ENCODE data around the gene SCFD2.
"Not testable (repeated sequence)": the region's sequence is repeated elsewhere in the genome, so short reads cannot be mapped to it uniquely, and the experiment has no call there.

SCFD2 gene

DNA sequence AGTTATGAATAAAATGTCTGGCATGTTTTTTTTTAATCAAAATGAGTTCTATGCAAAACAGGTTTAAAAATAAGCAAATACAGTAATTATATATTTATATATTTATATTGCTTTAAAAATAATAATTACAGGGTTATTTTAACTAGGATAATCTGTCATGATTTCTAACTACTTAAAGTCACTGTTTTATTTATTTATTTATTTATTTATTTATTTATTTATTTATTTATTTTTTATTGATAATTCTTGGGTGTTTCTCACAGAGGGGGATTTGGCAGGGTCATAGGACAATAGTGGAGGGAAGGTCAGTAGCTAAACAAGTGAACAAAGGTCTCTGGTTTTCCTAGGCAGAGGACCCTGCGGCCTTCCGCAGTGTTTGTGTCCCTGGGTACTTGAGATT, 129.2 kb downstream of the SCFD2 start:
- not testable (repeated sequence) for DNase-seq

DNA sequence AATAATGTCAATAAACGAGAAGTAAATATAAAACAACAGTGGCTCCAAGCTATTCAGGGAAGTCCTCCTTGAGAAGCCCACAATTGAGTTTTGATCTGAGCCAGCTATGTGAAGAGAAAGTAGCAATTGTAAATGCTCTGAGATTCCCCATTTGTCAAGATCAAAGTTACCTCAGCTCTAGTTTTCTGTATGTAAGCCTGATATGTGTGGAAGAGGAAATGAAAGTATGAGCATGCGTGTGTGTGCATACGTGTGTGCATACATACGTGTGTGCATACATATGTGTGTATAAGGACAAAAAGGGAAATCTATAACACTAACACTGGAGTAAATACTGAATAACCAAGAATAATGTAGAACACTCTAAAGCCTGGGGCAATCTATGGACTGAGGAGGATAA, 130.3 kb downstream of the SCFD2 start:
- no peak for DNase-seq

GRCh38 chr4:53234669-53235068, 131.2 kb downstream of the SCFD2 start:
- no peak for DNase-seq

DNA sequence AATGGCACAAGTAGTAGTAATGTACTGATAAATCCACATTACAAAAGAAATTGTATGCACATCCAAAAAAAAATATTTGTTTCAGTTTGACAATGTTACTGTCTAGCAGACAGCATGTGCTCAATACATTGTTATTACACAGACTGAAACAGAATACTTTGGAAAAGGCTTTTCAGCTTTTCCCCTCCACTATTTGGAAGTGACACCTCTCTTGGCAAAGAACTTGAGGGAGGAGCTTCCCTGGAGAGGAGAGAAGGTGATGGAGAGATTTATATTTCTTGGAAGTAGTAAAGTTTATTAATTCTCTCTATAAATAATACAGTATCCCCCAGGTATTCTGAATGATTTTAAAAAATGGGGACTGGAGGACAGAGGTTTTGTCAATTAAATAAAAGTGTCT, 131.8 kb downstream of the SCFD2 start:
- no peak for DNase-seq

DNA sequence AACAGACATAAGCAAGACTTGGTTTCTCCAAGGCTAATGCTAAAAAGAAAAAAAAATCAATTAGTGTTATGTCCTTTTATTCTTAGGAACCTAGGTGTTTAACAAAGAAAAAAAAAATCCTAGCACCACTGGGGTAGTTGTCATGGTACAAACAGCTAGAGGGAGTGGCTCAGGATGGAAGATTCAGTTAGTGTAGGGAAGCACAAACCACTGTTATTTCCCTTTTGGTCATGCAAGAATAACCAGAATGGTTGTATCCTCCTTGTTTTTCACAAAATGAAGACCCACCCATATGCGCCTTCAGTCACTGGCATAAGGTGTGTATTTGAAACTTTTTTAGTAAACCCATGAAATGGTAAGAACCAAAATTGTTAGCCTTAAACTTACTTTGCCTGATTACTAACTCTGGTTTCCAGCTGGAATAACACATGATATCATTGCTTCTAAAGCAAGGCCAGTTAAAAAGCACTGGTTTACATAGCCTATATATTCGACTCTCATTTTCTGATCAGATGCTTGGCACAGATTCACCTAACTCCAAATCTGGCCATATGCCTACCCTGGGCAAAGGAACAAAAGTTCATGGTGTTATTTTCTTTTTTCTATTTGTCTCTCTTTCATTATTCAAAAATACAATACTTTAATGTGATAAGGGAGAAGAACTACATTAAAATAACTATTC, 132.6 kb downstream of the SCFD2 start:
- no peak for DNase-seq

GRCh38 chr4:53232371-53232770, 133.5 kb downstream of the SCFD2 start:
- no peak for DNase-seq

GRCh38 chr4:53228036-53228435, 137.8 kb downstream of the SCFD2 start:
- no peak for DNase-seq

DNA sequence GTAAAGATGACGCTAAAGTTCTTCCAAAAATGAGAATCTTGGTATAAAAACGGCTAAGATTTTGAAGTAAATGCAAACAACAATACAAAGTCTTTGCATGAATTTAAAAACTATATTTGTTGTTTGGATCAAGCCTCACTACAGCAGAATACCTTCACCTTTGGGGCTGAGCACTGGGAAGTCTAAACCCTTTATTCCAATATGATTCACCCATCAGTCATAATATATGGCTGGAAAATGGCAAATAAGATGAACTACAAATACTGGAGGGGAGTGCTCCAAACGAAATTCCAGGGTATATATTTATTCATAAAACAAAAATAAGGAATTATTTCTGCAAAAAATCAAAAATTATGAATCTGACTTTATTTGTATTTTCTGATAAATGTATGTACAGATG, 138.4 kb downstream of the SCFD2 start:
- DNase-seq, result no peak

DNA sequence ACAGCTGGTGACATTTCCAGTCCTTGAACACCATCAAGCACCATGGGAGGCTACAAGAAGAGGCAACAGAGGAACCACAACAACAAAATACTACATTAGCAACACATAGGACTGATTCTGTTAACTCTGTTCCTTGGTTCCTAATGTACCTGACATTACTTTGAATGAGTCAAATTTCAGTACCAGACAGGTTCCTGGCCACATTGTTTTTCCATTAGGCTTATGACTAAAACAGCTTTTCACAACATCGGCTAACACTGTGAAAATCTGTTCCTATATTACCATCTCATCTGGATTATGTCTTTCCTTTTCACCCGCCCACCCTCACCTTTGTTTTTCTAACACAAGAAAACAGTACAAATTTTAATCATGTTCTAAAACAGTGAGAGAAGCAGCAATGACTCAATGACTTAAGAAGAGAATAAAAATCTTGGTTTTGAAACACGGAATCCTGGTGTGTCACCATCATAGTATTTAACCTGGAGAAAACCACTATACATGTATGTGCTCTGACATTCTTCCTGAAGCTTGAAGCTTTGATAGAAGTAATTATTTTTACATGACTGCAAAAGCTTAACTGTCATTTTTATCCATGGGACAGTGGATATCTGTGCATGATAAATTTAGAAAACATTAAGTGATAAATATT, 143.9 kb downstream of the SCFD2 start:
- no peak for DNase-seq

GRCh38 chr4:53219148-53219547, 146.7 kb downstream of the SCFD2 start:
- not testable (repeated sequence) for DNase-seq

GRCh38 chr4:53208753-53209152, 157.1 kb downstream of the SCFD2 start:
- no peak for DNase-seq

DNA sequence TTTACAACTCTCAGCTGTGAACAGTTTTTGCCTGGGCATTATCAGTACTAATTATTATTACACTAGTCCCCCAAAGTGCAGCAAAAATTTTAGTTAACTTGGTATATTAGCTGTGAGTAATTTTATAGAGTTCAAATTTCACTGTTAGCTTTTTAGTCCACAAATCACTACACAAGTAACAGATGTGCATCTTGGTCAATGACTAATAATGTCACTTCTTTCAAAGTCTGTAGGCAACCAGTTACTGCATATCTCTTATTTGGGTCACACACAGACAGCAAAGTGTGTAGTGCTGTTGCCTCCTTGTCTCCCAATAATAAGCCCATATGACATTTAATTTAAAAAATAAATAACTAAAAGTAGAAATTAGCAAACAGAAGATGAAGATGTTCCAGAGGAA, 159.9 kb downstream of the SCFD2 start:
- DNase-seq, result no peak

GRCh38 chr4:53199356-53199755, 166.5 kb downstream of the SCFD2 start:
- no peak for DNase-seq

DNA sequence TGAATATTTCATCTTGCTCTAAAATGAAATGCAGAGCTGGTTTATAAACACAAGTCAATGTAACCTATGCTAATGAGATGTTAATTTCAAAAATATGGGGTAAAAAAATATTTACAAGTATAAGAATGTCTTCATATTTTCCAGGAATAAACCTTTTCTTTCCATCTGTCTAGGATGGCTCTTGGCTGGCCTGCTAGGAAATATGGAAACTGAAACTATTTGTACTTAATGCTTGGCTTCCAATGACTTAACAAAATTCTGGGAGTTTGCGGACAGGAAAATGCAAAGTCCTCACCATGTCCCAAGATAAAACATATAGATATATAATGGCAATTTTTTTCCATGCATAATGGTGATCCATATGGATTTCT, 168.1 kb downstream of the SCFD2 start:
- DNase-seq, result no peak

- no peak for DNase-seq
These were observed 168.7 kb downstream of the SCFD2 start for GRCh38 chr4:53196882-53197771.

DNA sequence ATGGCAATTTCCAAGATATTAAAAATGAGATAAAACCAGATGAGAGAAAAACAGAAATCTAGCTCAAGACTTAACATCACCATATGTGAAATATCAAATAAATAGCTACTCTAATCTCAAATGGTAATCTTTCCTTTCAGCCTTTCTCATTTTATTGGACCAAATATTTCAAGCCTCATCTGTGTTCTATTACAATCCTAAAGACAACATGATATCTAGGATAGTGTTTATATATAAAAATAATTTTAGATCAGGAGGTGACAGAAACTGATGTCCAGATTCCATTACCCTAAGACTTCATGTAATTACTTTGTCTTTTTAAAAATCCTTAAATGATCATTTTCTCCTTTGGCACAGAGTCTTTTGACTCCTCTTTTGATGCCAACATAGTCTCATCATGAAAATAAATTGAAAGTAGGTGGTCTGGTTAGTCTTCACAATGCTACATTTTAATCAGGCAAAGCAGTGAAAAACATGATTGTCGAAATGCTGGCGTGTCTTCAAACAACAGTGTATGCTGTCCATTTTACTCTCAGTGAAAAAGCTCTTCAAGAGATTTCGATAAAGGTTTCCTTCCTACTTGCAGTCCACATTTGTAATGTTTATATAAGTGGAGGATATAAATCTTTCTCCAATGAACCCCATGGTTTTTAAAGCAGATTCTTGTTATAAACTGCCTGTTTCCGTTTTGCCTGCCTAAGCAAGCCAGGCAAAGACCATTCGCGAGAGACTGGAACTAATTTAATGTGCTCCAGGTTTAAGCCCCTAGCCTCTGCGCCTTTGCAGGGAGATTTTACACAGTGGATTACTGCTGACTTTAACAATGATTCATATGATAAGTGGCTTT, 169.8 kb downstream of the SCFD2 start:
- DNase-seq, result no peak

- DNase-seq, result no peak
These were observed 171.1 kb downstream of the SCFD2 start for GRCh38 chr4:53194727-53195126.

DNA sequence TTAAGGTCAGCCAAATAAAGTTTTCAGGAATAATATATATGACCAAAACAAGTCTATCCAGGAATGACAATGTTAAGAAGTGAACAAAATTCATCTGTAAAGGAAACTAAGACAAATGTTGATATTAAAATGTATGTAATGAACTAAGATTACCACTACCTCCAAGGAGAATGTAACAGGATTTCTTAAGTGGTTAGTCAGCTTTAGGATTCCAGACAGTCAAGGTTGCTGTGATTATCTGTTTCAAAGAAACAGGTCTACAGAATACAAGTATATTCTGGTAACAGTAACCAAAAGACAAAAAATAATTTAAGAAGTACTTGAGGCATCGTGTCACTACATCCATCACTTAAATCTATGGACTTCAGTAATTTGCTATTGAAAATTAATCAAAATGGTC, 172.8 kb downstream of the SCFD2 start:
- no peak for DNase-seq

- no peak for DNase-seq
These were observed 173.4 kb downstream of the SCFD2 start for GRCh38 chr4:53192496-53192895.

DNA sequence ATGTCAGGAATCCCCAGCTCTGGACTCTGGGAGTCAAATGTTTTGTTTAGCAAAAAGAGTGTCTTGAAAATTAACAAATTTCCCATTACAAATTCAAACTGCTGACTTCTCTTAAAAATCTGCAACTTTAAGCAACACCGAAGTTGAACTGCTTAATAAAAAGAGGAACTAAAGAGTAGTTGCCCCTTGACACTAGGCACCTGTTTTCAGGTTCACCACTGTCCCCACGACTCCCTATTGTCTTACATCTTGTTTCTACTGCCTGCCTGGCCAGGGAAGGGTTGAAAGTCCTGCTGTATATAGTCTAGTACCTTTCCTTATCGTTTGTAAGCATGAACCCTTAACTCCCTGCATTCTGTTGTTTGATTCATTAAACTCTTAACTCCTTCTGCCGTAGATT, 173.9 kb downstream of the SCFD2 start:
- no peak for DNase-seq

DNA sequence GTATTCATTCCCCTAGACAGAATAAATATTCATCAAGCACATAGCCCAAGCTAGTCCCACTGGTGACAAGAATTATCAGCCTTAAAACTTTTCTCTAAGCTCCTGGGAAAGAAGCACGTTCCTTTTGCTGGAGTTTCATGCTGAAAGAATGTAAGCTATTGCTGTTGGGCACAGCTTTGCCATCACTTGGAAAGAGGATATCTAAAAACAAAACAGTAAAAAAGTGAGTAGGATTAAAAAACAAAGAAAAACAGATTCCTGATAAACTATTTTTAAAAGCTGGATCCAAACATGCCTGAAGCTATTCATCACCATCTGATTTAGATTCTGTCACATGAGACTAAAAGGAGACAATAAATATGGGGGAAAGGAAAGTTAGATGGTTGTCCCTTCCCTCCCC, 176.8 kb downstream of the SCFD2 start:
- DNase-seq, result no peak

DNA sequence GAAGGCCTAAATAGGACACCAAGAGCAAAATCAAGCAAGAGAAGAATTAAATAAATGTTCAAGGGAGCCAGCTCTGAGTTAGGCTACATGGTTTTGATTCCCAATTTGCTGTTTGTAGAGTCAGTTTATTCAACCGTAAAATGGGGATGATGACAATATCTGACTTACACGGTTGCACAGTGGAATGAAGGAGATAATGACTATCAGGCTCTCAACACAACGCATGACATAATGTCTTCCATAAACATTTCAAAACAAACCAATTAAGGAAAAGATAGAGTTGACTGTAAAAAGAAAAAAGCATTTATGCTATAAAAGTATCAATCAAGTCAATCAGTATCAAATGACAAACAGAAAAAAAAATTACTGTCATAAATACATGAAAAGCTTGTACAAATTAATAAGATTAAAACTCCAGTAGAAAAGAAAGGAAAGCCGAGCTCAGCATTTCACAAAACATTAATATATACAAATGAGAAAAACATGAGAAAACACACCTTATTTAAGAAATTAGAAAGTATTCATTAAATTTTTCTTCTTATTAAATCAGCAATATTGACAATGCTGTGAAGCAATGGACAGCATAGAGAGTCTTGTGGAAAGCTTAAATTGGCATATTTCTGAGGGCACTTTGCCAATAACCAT, 179.0 kb downstream of the SCFD2 start:
- no peak for DNase-seq

All from GOT3 (cell line).